ENCODE measurements around the gene PER3. TPM values are rescaled to one million over a fixed set of nuclear protein-coding genes. Genes with fewer than 3 reads are reported as not detected.

PER3 gene
- total and polyA plus RNA-seq, 2 of the 13 experiments (the other 11 are each of a cell fraction or from before 2014, with no cell fraction given), result 3.0 to 6.0 TPM

DNA sequence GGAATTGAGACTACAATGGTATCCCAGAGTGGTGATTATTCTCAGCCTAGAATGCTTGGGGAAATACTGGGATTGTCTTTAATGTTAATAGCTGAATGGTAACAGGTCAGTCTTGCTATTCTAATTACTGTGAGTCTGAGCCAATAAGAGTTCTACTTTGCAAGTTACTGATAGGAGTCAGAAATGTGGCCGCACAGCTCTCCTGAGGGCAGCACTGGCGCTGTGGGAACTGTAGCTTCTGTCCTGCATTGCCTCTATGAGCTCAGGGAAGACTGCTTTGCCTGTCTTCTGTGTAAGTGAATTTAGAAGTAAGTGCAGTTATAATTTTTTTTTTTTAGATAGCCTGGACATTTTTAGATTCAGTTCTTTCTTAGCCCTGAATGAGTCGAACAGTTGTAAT, 23.0 kb upstream of the PER3 start:
- in situ Hi-C loops (cut with HindIII; ENCODE audit: extremely low pct_ligation_motif_present, low pct_unique_long_range_greater_than_20kb) (no loop called here), intact Hi-C loops (cut with micrococcal nuclease; ENCODE audit: unreplicated experiment) (no loop called here)
- WGBS (ENCODE audit: low lambda C conversion rate), result 88% methylated on average over 3 of the region's 3 CpGs
- Histone ChIP-seq H3K4me1 (ENCODE audit: insufficient read depth, low read length) (no peaks in the 10 kb centered on the region), H3K36me3 (replicated peaks in 1 of 2; ENCODE audit: control insufficient read depth in 1 of 2, insufficient read depth in 2 of 2, low read length in 2 of 2) (peaks cover 0 to 1% of the 10 kb centered on the region in 2 experiments; a peak in 1 of 5 replicates), H3K79me2 (ENCODE audit: insufficient read depth, low read length) (no peaks in the 10 kb centered on the region), H3K9me3 (ENCODE audit: low read length) (no peaks in the 10 kb centered on the region), H3K27me3 (ENCODE audit: control insufficient read depth in 1 of 2, insufficient read depth in 2 of 2, low read length in 2 of 2) (no peaks in the 10 kb centered on the region), H3K9ac (ENCODE audit: insufficient read depth, low read depth, low read length) (no peak overlapping the region), H3K27ac (ENCODE audit: extremely low read length, insufficient read depth, low read length) (no peak overlapping the region), H3K4me3 (replicated peaks in 1 of 3; ENCODE audit: insufficient read depth in 1 of 3, low read depth in 2 of 3, low read length in 3 of 3) (no peak overlapping the region), H3K4me2 (ENCODE audit: low read depth, low read length) (no peak overlapping the region), H2AFZ (ENCODE audit: low read length) (no peak overlapping the region), H4K20me1 (ENCODE audit: insufficient read depth, low read length) (no peaks in the 10 kb centered on the region)
- no TSS peak for BruUV-seq (replicated peaks)
- FAIRE-seq, result no peak
- no peak for ATAC-seq
- DNase-seq (ENCODE audit: low spot score), result no peak
- TF ChIP-seq KDM3A (CRISPR knock-in tag; IDR thresholded peaks at IDR 0.05; ENCODE audit: low read depth) (no peak), ZNF3 (CRISPR knock-in tag; IDR thresholded peaks at IDR 0.05) (no peak), ARID2 (CRISPR knock-in tag; IDR thresholded peaks at IDR 0.05; ENCODE audit: borderline replicate concordance) (no peak), ZNF768 (CRISPR knock-in tag; IDR thresholded peaks at IDR 0.05) (no peak), ZMYM2 (CRISPR knock-in tag; IDR thresholded peaks at IDR 0.05) (no peak), CEBPB (IDR thresholded peaks at IDR 0.05; ENCODE audit: borderline replicate concordance, low read depth, low read length) (no peak), HDAC6 (IDR thresholded peaks at IDR 0.05; ENCODE audit: low read depth, low read length) (no peak), ZNF660 (CRISPR knock-in tag; IDR thresholded peaks at IDR 0.05; ENCODE audit: borderline replicate concordance, low read depth) (no peak), ZNF446 (CRISPR knock-in tag; IDR thresholded peaks at IDR 0.05) (no peak)
- TF ChIP-seq, protein P1, sequence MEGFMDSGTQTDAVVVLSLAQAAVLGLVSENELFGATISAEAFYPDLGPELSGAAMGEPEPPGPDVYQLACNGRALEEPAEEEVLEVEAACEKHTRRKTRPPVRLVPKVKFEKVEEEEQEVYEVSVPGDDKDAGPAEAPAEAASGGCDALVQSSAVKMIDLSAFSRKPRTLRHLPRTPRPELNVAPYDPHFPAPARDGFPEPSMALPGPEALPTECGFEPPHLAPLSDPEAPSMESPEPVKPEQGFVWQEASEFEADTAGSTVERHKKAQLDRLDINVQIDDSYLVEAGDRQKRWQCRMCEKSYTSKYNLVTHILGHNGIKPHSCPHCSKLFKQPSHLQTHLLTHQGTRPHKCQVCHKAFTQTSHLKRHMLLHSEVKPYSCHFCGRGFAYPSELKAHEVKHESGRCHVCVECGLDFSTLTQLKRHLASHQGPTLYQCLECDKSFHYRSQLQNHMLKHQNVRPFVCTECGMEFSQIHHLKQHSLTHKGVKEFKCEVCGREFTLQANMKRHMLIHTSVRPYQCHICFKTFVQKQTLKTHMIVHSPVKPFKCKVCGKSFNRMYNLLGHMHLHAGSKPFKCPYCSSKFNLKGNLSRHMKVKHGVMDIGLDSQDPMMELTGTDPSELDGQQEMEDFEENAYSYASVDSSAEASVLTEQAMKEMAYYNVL (CRISPR knock-in tag; IDR thresholded peaks at IDR 0.05; ENCODE audit: borderline replicate concordance), result no peak
- TF ChIP-seq, protein P2, sequence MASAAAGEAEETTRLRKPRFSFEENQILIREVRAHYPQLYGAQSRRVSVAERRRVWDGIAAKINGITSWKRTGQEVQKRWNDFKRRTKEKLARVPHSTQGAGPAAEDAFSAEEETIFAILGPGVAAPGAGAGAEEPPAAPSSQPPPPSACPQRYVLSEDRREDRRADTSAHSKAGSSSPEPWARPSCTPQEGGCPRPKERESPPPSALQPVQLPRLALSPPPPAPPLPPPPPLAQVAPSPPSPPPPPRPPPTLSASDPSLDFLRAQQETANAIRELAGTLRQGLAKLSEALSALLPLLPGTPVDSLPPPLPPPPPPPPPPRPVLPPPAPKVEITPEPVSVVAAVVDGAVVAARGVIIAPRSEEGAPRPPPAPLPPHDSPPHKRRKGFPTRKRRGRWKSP (CRISPR knock-in tag; IDR thresholded peaks at IDR 0.05), result no peak
- ChIA-PET CTCF (ENCODE audit: low intra/inter-chr PET ratio, low total read pairs) (no interaction called here), POLR2A (no interaction called here)
